WI38 (cell line): ENCODE data around the gene MAPK8IP3.

Experiments used
- H3K4me3 ChIP-seq: 2 replicates; pipeline ENCODE4 v1.5.1; 2011; ENCODE audit warnings: low read depth, mild to moderate bottlenecking, control low read depth, low read length
- CTCF ChIP-seq: IDR thresholded peaks from 2 replicates; pipeline ENCODE4 v1.5.1; 2012; ENCODE audit warnings: low read depth, mild to moderate bottlenecking, control low read depth, low read length

MAPK8IP3 gene

GRCh38 chr16:1766231-1766630, 60.2 kb downstream of the MAPK8IP3 start:
- H3K4me3 ChIP-seq: no peak overlapping the region
- TF ChIP-seq CTCF: no peak

GRCh38 chr16:1766701-1767100, 60.7 kb downstream of the MAPK8IP3 start:
- no peak for TF ChIP-seq CTCF
- H3K4me3 ChIP-seq: no peak overlapping the region

GRCh38 chr16:1767116-1767994, 61.4 kb downstream of the MAPK8IP3 start:
- no peak for TF ChIP-seq CTCF
- H3K4me3 ChIP-seq: no peak overlapping the region

- no peak overlapping the region for H3K4me3 ChIP-seq
- TF ChIP-seq CTCF: no peak
Measured at GRCh38 chr16:1768061-1768766, 62.2 kb downstream of the MAPK8IP3 start.

- H3K4me3 ChIP-seq: no peak overlapping the region
- no peak for TF ChIP-seq CTCF
Measured at GRCh38 chr16:1768767-1769401, 62.9 kb downstream of the MAPK8IP3 start.

GRCh38 chr16:1769402-1770300, 63.7 kb downstream of the MAPK8IP3 start:
- no peak overlapping the region for H3K4me3 ChIP-seq
- no peak for TF ChIP-seq CTCF
